HG03439 (cell line): ENCODE measurements around the gene FAM83F.
"Not testable (repeated sequence)": the region's sequence is repeated elsewhere in the genome, so short reads cannot be mapped to it uniquely, and the experiment has no call there.

Experiments
- ATAC-seq: cut with Tn5 transposase; IDR thresholded peaks from one replicate; pipeline ENCODE4 v1.9.1; 2021; ENCODE audit warnings: mild to moderate bottlenecking, moderate library complexity; ENCODE audit not compliant: unreplicated experiment

The FAM83F gene

DNA sequence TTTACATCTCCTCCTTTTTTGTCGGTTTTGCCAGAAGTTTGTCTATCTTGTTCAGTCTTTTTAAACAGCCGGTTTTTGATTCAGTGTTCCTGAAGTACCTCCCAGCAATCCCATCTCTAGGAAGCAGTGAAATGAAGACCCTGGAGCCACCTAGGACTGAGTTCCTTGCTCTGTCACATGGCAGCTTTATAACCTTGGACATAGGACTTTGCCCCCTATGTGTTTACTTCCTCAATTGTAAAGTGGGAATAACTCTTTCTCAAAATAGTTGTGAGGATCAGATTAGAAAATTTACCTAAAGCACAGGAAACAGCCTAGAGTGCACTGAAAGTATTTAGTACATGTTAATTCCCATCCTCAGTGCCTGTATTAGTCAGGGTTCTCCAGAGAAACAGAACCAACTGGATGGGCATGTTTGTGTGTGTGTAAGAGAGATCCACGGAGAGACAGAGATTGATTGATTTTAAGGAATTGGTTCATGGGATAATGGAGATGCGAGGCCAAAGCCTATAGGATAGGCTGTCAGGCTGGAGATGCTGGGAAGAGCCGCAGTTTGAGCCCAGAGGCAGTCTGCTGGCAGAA, 20.0 kb downstream of the FAM83F start:
- ATAC-seq: no peak

DNA sequence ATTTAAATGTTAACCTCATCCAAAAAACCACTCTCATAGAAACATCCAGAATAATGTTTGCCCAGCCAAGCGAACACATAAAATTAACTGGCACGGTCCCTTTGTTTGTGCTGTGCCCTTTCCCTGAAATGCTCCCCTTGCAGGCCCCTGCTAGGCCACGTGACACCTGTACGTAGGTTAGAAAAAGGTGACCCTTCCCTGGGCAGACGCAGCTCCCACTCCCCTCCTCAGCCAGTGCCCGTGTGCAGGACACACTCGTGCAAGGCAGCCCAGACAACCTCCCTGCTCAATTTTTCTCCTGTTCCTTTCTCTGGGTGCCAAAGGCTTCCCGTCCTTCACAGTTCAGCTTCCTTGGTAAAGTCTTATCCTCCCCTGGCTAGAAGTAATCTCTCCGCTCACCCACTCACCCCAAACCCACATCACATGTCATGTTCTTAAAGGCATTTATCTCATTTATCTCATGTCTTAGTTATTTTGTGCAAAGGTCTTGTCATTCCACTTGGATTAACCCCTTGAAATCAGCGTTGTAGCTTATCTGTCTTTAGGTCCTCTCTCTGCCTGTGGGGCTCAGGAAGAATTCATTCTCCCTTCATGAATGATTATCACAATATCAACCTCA, 20.7 kb downstream of the FAM83F start:
- ATAC-seq: no peak

DNA sequence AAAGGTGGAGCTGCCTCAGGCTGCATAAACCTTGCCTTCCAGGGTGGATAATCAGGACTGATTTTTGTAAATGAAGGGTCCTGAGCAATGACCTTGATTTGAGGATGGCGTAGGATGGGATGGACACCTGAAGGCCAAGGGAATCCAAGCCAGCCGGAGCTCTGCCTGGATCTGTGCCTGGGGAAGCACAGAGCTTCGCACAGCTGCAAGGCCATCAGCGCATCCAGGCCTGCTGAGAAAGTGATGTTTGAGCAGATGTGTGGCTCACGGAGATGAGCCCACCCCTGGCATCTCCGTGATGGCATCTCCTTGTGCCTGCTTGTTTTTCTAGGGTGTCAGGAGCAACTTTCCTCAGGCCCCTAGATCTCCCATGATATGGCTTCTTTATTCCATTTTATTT, 23.3 kb downstream of the FAM83F start:
- no peak for ATAC-seq

DNA sequence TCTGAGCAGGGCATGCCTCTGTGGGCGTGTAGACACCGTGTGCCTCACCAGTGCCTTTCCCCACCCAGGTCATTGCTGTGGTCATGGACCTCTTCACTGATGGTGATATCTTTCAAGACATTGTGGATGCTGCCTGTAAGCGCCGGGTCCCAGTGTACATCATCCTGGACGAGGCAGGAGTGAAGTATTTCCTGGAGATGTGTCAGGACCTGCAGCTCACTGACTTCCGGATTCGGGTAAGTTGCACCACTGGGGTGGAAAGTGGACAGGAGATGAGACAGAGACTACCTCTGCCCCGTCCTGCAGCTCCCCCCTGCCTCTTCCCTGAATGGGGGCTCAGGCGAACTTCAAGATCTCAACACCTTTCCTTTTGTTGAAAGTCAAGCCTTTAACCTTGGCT, 24.3 kb downstream of the FAM83F start:
- no peak for ATAC-seq

DNA sequence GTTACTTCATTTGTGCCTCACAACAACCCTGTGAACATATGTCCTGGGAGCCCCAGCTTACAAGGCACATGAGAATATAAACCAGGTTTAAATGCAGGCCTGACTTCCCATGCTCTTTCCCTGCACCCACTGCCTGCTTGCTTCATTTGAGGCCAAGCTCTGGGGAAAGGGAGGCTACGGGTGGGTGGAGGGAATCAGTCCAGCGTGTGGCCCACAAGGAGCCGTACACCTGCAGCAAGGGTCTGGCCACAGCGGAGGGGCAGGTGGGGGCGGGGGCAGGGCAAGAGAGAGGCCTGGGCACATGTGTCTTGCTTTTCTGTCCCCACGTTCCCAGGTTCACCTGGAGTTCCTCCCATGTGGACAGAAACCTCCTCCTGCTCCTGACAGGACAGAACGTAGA, 26.2 kb downstream of the FAM83F start:
- ATAC-seq: no peak

DNA sequence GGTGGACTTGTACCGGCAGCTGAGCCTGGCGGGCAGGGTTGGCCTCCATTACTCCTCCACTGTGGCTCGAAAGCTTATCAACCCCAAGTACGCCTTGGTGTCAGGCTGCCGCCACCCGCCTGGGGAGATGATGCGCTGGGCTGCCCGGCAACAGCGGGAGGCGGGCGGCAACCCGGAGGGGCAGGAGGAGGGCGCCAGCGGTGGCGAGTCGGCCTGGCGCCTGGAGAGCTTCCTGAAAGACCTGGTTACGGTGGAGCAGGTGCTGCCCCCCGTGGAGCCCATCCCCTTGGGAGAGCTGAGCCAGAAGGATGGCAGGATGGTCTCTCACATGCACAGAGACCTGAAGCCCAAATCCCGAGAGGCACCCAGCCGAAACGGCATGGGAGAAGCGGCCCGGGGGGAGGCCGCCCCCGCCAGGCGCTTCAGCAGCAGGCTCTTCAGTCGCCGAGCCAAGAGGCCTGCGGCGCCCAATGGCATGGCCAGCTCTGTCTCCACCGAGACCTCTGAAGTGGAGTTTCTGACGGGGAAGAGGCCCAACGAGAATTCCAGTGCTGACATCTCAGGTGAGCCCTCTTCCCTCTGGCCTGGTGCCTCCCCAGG, 26.7 kb downstream of the FAM83F start:
- no peak for ATAC-seq

DNA sequence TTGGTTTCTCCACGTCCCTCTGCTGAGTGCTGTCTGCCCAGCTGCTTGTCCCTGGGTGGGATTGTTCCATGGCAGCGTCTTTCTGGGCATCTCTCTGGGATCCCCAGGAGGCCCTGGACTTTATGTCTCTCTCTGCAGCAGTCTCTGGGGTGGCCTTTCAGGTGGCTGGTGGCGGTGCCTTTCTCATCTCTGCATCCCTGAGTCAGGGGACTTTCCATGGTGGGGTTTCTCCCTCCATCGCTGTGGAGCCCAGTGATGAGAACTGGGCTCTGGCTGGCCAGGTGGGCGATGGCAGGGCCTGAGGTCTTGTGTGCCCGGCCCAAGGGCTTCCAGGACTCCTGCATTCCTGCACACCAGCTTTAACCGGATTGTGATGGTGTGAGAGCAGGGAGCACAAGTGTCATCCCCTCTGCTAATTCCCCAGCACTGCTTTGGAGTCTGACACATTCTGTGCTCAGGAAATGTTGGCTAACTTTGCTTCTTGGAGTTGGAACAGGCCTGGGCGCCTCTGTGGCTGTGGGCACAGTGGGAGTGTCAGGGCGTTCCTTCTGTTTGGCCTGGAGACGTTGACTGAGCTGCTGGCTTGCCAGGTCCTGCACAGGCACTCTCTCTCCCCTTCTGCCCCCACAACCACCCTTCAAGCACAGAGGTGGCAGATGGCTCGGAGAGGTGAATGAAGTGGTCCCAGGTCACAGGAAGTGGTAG, 27.9 kb downstream of the FAM83F start:
- ATAC-seq: no peak

DNA sequence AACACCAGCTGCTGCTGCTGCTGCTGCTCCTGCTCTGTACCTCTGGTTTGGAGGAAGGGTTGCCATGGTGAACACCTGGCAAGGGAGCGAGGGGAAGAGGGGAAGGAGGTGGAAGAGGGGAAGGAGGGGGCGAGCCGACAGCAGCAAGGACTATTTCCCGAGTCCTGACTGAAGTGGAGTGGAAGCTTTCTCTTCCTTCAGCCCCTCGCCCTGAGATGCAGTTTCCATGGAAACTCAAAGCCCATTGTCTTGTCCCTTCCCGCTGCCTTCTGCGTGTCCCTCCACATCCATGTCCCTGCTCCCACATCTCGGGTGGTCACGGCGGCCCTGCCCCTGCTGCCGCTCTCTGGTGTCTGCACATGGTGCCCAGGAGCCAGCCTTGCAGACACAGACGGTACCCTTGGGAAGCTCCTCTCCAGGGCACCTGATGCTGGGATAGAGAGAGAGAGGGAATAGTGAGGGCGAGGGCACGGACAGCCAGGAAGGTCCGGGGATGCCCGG, 28.6 kb downstream of the FAM83F start:
- ATAC-seq: no peak

DNA sequence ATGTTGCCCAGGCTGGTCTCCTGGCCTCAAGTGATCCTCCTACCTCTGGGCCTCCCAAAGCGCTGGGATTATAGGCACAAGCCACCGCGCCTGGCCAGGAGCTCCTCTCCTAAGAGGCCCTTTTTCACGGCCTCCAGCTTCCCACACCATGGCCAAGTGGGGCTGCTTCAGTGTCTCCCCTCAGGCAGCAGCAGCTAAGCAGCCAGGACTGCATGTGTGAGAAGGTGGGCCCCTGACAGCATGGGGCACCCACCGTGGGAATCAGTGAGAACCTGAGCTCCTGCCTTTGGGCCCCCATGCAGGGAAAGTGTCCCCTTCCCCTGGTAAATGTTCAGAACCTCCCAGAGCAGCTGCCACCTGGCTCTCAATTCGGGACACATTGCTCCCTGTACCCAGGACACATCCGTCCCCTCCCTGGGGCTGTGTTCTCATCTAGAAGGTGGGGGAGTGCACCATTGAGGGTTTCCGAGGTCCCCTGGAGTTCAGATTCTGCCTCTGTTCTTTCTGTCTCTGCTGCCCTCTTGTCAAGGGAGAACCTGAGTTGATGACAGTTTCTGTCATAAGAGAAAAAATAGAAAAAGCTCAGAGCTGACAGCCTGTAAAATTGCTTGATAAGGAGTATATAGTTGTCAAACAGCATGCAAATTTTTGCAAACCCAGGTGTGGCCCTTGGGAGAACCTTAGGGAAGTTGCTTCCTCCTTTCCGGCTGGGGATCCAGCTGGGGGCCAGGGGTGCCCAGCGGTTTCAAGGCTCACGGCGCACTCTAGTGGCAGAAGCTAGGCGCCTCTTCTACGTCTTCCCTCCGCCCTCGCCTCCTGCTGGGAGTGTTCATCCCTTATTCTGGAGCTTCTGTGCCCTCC, 29.7 kb downstream of the FAM83F start:
- ATAC-seq: no peak

DNA sequence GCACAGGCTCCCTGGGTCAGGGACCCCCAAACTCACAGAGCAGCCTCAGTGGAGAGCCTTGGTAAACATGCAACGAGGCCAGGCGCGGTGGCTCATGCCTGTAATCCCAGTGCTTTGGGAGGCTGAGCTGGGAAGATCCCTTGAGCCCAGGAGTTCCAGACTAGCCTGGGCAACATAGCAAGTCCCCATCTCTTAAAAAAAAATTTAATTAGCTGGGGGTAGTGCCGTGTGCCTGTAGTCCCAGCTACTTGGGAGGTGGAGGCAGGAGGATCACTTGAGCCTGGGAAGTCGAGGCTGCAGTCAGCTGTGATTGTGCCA, 30.3 kb downstream of the FAM83F start:
- not testable (repeated sequence) for ATAC-seq

DNA sequence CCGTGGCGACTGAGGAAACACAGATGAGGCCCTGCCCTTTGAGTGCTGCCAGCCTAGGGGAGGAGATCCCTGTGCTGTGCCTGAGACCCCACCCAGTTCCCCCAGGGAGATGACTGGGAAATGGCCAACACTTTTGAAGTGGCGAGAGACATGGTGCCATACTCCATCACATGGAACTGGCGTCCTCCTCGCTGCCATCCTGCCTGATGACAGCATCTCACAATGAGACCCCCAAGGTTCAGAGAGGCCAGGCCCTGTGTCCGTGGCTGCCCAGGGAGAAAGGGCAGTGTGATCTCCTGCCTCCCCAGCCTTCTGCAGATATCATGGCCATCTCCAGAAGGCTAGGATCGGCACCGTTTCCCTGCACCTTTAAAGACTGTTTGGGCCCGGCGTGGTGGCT, 31.1 kb downstream of the FAM83F start:
- no peak for ATAC-seq

DNA sequence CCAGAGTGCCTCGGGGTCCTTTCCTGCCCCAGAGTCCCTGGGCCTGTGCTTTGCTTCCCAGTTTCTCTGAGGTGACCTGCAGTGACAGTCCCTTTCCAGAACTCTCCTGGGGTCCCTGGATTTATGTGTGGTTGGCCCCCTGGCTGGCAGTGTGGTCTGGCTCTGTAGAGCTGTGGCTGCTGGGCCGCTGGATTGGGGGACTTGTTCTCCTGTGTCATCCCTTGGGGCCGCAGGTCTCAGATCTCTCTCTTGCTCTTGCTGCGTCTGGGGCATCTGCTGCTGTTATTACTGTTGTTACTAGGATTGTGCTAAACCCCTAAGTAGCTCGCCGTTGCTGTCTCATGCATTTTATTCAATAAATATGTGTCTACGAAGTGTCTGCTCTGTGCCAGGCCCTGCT, 31.9 kb downstream of the FAM83F start:
- ATAC-seq: no peak

DNA sequence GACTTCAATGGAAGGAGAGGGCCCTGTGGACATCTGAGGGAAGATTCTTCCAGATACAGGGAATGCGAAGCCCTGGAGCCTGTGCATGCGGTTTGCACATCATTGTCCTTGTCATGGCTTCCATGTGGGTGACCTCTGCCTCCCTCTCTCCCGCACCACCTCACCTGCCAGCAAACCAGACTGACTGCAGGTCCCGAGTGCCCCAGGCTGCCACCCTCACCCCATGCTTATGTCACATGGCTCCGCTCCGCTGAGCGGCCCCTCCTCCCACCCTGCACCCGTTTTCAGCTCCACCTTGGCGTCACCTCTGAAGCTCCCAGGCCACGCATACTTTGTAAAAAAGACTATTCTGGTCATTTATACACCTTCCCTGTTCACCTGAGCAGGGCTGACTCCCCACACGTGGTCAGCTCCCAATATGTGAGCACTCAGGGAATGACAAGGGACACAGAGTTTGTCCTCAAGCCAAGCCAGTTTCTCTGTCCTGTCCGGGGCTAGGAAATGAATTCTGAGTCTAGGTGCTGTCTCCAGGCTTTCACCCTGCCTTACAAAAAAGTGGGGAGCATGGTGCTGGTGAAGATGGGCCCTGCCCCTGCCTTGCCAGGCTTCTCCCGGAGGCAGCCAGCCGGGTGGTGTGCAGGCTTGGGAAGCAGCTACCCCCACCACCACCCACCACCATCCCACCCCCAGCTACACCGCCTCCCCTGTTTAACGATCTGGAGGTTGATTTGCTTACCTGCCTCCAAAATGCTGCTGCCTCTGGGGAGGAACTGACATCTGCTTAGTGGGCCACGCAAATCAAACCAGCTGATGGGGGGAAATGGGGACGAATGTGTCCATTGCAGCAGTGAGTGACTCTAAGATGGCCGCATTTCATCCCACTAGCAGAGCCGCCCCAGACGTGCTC, 32.7 kb downstream of the FAM83F start:
- no peak for ATAC-seq

DNA sequence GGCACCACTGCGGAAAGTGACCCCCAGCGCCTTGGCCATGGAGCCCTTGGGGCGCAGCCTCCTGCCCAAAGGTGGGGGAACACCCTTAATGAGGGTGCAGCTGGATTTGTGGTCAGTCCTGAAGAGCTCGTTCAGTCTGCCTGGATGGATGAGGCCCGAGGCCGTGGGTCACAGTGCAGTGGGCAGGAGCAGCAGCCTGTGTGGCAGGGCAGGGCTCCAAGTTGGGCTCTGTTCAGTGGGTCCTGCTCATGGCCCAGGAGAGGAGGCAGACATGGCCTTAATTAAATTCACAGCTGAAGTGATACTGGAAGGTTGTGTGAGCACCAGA, 33.3 kb downstream of the FAM83F start:
- no peak for ATAC-seq

DNA sequence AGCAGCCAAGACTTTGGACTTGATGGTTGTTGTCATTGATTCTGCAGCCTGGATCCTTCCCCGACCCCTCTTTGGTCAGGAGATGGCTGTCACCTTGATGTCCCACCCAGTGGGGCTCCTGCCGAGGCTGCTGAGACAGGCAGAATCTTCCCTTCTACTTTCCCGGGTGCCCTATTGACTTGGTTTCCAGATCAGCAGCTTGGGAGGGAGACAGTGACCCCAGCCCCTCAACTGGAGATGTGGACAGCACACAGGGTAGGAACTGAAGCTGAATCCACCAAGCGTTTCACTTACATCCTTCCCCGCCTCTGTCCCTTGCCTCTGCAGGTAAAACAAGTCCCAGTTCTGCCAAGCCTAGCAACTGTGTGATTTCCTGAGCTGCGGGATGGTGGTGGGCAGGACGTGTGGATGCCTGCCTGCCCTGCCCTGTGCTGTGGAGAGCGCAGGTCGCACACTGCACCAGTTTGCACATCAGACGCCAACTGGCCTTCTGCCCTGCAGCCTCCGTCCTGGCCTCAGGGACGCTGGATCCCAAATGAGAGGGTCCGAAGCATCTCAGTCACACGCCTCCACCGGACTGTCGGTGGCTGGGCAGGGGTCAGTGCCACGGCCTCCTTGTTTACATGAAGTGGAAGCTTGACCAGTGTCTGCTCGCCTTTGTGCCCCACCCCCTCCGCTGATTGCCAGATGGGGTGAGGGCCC, 34.6 kb downstream of the FAM83F start:
- no peak for ATAC-seq

DNA sequence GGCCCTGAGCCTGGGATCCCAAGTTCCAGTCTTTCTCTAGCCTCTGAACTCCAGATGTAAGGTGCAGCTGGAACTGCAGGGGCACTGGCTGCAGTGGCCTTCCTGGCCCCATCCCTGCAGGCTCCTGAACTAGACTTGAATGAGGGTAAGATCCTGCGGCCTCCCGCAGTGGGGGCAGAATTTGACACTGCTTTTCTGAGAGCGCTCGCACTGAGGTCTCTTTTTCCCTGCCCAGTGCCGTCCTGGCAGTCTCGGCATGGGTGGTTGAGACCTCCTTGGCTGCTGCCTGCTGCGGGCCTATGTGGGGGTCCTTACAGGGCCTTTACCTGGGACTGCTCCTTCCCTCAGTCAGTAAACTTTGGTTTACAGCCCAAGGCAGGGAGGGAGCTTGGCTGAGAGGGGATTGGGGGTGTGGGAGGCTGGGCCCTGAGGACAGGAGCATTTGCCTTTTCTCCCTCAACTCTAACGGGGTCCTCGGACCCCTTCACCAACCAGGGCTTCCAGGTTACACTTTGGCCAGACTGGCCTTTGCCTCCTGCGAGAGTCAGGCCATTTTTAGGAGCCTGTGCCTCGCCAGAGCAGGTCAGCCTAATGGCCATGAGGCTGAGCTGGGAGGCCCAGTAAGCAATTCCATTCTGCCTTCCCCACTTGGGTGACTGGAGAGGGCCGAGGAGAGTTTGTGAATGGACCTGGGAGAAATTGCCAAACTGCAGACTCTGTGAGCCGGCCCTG, 35.4 kb downstream of the FAM83F start:
- ATAC-seq: no peak

DNA sequence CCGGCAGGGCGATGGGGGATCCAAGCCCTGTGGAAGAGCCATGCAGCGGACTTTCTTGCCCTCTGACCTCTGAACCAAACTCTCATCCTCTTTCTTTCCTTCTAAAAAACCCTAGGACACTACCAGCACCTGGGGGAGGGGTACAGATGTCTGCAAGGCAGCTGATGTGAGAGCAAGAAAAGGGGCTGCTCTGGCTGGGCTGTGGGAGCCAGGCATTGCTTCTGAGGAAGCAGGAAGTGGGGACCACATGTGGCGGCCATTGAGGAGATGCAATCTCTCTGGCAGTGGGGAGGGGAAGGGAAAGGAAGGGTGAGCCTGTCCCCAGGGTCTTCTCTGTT, 36.0 kb downstream of the FAM83F start:
- ATAC-seq: no peak

DNA sequence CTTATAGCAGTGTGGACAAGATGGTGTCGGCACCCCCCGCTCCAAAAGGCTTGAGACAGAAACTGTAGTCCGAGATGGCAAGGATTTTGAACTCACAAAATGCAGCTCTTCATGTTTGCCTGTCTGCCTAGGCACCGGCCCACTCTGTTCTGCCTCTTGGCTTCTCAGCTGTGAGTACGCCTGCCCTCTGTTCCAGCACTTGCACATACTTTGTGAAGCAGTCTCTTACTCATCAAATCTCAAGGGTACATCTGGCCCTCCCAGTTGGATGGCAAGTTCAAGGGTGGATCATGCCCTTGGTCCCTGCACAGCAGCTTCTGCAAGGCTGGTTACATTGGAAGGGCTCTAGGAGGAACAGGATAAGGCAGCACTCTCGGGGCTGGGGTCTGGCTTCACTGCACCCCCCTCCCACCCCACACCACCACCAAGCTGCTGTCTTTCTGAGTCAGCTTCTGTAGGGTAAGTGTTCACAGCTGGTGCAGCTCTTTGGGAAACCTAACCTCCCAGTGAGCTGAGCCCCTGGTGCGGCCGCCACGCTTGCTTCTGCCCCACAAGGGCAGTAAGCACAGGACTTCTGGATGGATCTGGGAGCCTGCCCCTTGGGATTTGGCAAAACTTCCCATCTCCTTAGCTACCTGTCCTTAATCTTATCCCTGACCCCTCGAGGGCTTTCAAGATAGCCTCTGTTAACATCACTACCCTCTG, 37.2 kb downstream of the FAM83F start:
- no peak for ATAC-seq
